ENCODE measurements around the gene POLA1. TPM values are rescaled to one million over a fixed set of nuclear protein-coding genes. Genes with fewer than 3 reads are reported as not detected.

POLA1 gene
- total RNA-seq, 1 donor from 2014 or later, result 18.7 TPM

DNA sequence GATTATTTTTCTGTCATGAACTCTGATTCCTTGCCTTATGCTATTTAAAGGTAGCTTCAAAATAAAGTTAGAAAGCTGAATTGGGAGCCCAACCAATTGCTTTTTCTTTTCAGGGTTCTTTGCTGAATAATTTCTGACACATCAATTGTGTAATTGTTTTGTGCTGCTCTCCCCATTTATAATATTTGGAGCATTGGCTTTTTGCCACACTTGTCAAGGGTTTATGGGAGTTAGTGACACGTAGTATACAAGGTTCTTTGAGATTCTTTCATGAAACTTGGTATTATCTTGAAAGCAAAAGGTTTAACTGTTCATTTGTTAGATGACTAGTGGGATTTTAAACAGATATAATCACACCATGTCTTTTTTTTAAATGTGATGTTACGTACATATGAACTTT lies 80.9 kb downstream of the POLA1 start:
- intact Hi-C loops (cut with micrococcal nuclease), result no loop called here
- H3K27ac Mint-ChIP-seq, result no peak overlapping the region

DNA sequence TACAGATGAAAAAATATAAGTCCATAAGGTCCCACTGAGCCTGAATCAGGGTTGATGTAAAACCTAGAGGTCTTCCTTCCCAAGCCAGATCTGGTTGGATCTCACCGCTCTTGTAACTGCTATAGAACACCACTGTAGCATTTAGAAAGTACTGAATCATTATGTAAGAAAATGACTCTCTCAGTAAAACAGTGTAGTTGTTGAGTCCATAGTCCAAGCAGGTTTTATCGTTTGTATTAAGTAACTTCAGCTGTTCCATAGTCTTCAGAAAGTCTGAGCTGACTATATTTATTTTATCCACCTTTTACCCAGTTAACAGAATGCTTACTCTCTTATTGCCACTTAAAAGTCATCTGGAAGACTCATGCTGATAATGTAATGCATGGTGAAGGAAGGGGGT lies 82.2 kb downstream of the POLA1 start:
- Mint-ChIP-seq H3K4me1 (peaks cover 20% of the 10 kb centered on the region), H3K27me3 (no peaks in the 10 kb centered on the region), H3K36me3 (ENCODE audit: low read depth) (peaks cover 5% of the 10 kb centered on the region), H3K9me3 (no peaks in the 10 kb centered on the region), H3K4me3 (no peak overlapping the region), H3K27ac (no peak overlapping the region)
- ChIA-PET POLR2A (no interaction called here), CTCF (no interaction called here)
- no peak for TF ChIP-seq CTCF (IDR thresholded peaks at IDR 0.05)
- DNase-seq (no peak), ATAC-seq (ENCODE audit: low read depth) (no peak)
- intact Hi-C loops (cut with micrococcal nuclease), result no loop called here

More for the DNA sequence above, 80.9 kb downstream of the POLA1 start:
- DNase-seq, result no peak
- Mint-ChIP-seq H3K27me3 (no peaks in the 10 kb centered on the region), H3K36me3 (ENCODE audit: low read depth) (peaks cover 9% of the 10 kb centered on the region), H3K4me1 (peaks cover 20% of the 10 kb centered on the region), H3K9me3 (no peaks in the 10 kb centered on the region), H3K4me3 (no peak overlapping the region)
- no peak for ATAC-seq (ENCODE audit: low read depth)
- ChIA-PET CTCF (no interaction called here), POLR2A (no interaction called here)
- no peak for TF ChIP-seq CTCF (IDR thresholded peaks at IDR 0.05)

- TF ChIP-seq CTCF (IDR thresholded peaks at IDR 0.05), result no peak
- H3K4me1 Mint-ChIP-seq, result peaks cover 20% of the 10 kb centered on the region
- ChIA-PET CTCF (no interaction called here), POLR2A (no interaction called here)
- peaks cover 3% of the 10 kb centered on the region for H3K36me3 Mint-ChIP-seq (ENCODE audit: low read depth)
- peak; percentile 87 for ATAC-seq (ENCODE audit: low read depth)
- peak overlapping the region; percentile 82 for H3K27ac Mint-ChIP-seq
- peak overlapping the region; percentile 62 for H3K4me3 Mint-ChIP-seq
- H3K9me3 Mint-ChIP-seq, result no peaks in the 10 kb centered on the region
- no peaks in the 10 kb centered on the region for H3K27me3 Mint-ChIP-seq
- intact Hi-C loops (cut with micrococcal nuclease), result no loop called here
- no peak for DNase-seq
Observed at GRCh38 chrX:24777660-24778059, 83.9 kb downstream of the POLA1 start.

- intact Hi-C loops (cut with micrococcal nuclease), result no loop called here
- Mint-ChIP-seq H3K27me3 (no peaks in the 10 kb centered on the region), H3K36me3 (ENCODE audit: low read depth) (peaks cover 3% of the 10 kb centered on the region), H3K9me3 (no peaks in the 10 kb centered on the region), H3K4me3 (no peak overlapping the region), H3K27ac (no peak overlapping the region), H3K4me1 (peaks cover 13% of the 10 kb centered on the region)
- DNase-seq (no peak), ATAC-seq (ENCODE audit: low read depth) (no peak)
- POLR2A ChIA-PET, result no interaction called here
- CTCF ChIA-PET, result no interaction called here
- TF ChIP-seq CTCF (IDR thresholded peaks at IDR 0.05), result no peak
Observed at GRCh38 chrX:24782011-24782410, 88.3 kb downstream of the POLA1 start.

- H3K9me3 Mint-ChIP-seq, result no peaks in the 10 kb centered on the region
- ChIA-PET POLR2A (no interaction called here), CTCF (no interaction called here)
- H3K4me1 Mint-ChIP-seq, result no peaks in the 10 kb centered on the region
- ATAC-seq (ENCODE audit: low read depth), result no peak
- TF ChIP-seq CTCF (IDR thresholded peaks at IDR 0.05), result no peak
- intact Hi-C loops (cut with micrococcal nuclease), result no loop called here
- H3K27ac Mint-ChIP-seq, result no peak overlapping the region
- H3K4me3 Mint-ChIP-seq, result no peak overlapping the region
- DNase-seq, result no peak
- H3K36me3 Mint-ChIP-seq (ENCODE audit: low read depth), result peaks cover 3% of the 10 kb centered on the region
- no peaks in the 10 kb centered on the region for H3K27me3 Mint-ChIP-seq
Observed at GRCh38 chrX:24789047-24789446, 95.3 kb downstream of the POLA1 start.
